Fibroblast of lung (primary cell): ENCODE results near the gene TRAF4.

Experiments used
- CTCF ChIP-seq, 2 donors: IDR thresholded peaks in 1 of 2; conservative IDR thresholded peaks in 1 of 2; 1 replicate in 1 of 2; 2 replicates in 1 of 2; pipeline ENCODE4 v1.5.1; 2011 to 2012; ENCODE audit warnings: low read length in 2 of 2, control low read depth in 1 of 2, inconsistent platforms in 1 of 2, low read depth in 1 of 2, mild to moderate bottlenecking in 1 of 2
- EZH2 ChIP-seq: IDR thresholded peaks from 2 replicates; pipeline ENCODE4 v1.5.1; 2012; ENCODE audit warnings: low read length, control low read depth, mild to moderate bottlenecking; ENCODE audit errors: missing control alignments

GRCh38 chr17:28735242-28735722 is 8.5 kb upstream of the TRAF4 start:
- TF ChIP-seq CTCF (conservative IDR thresholded peaks at IDR 0.05 in 1 of 2, IDR thresholded peaks at IDR 0.05 in 1 of 2; ENCODE audit: low read depth in 1 of 2, low read length in 2 of 2) (no peak), EZH2 (no peak)
